ENCODE results near the gene GATA2. TPM values are rescaled to one million over a fixed set of nuclear protein-coding genes. Genes with fewer than 3 reads are reported as not detected.

The GATA2 gene
- total and polyA plus RNA-seq, 9 donors = 4.0 to 16.1 (median 6.1) TPM

DNA sequence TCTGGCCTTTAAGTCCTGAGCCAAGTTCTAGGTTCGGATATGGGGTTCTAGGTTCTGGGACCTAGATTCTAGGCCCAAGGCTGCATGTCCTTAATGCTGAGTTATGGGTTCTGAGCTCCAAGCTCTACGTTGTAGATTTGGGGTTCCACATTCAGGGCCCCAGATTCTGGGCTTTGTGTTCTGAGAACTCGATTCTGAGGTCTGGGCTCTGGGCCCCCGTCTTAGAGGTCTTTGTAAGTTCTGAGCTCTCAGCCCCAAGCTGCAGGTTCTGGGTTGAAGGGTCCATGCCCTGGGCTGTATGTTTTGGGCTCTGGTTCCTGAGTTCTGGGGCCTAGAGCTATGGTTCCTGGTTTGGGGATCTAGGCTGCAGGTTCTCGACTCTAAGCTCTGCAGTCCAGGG, 16.3 kb downstream of the GATA2 start:
- Histone ChIP-seq H3K9me3 (no peaks in the 10 kb centered on the region), H3K4me1 (ENCODE audit: insufficient read depth) (no peaks in the 10 kb centered on the region), H3K4me3 (no peak overlapping the region), H3K27me3 (no peaks in the 10 kb centered on the region), H3K36me3 (no peaks in the 10 kb centered on the region), H3K27ac (no peak overlapping the region)
- no peak for DNase-seq
- intact Hi-C loops (cut with DNase I) = no loop called here
- WGBS, 3 donors = 85 to 89% (median 88%) methylated on average over 5 of the region's 5 CpGs
- TF ChIP-seq, protein P1, sequence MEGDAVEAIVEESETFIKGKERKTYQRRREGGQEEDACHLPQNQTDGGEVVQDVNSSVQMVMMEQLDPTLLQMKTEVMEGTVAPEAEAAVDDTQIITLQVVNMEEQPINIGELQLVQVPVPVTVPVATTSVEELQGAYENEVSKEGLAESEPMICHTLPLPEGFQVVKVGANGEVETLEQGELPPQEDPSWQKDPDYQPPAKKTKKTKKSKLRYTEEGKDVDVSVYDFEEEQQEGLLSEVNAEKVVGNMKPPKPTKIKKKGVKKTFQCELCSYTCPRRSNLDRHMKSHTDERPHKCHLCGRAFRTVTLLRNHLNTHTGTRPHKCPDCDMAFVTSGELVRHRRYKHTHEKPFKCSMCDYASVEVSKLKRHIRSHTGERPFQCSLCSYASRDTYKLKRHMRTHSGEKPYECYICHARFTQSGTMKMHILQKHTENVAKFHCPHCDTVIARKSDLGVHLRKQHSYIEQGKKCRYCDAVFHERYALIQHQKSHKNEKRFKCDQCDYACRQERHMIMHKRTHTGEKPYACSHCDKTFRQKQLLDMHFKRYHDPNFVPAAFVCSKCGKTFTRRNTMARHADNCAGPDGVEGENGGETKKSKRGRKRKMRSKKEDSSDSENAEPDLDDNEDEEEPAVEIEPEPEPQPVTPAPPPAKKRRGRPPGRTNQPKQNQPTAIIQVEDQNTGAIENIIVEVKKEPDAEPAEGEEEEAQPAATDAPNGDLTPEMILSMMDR (IDR thresholded peaks at IDR 0.05) = no peak
- no peak for TF ChIP-seq EP300 (IDR thresholded peaks at IDR 0.05)
- no peak for TF ChIP-seq POLR2A (IDR thresholded peaks at IDR 0.05)

DNA sequence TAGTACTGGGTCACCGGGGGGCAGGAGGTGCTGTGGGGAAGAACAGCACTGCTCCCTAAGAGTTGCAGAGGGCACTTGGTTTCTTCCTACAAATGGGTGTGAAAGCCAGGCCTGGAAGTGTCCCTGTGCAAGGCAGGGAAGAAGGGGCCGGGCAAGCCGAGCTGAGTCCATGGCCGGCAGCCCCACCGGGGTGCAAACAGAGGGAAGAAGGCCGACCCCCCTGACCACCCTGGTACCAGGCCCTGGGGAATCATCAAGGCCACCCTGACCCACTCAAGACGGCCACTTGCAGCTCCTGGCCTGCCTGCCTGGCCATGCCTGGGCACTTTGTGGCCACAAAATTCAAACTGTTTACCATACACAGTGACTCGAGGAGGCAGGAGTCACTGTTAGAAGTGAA, 17.6 kb downstream of the GATA2 start:
- Histone ChIP-seq H3K9me3 (no peaks in the 10 kb centered on the region), H3K36me3 (no peaks in the 10 kb centered on the region), H3K4me1 (ENCODE audit: insufficient read depth) (no peaks in the 10 kb centered on the region), H3K27me3 (no peaks in the 10 kb centered on the region), H3K27ac (no peak overlapping the region), H3K4me3 (no peak overlapping the region)
- intact Hi-C loops (cut with DNase I) = no loop called here
- WGBS, 3 donors = 80 to 83% (median 81%) methylated on average over 6 to 8 of the region's 8 CpGs
- TF ChIP-seq, protein P1 (IDR thresholded peaks at IDR 0.05) = no peak
- no peak for TF ChIP-seq EP300 (IDR thresholded peaks at IDR 0.05)
- TF ChIP-seq POLR2A (IDR thresholded peaks at IDR 0.05) = no peak
- no peak for DNase-seq

DNA sequence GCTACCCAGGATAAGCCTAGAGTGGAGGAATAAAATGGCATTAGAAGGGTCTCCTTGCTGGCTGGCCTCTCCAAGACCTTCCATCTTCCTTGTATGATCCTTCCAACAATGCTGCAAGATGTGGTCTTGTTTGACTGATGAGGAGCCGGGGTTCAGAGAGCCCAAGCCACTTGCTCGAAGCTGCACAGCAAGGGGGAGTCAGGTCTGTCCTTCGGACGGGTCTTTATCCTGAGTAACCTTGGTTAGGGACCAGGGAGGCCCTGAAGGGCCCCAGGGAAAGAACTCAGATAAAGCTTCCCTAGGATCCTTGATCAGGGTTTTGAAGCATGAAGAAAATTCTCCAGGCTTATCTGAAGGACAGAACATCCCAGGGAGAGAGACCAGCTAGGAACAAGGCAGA, 19.3 kb downstream of the GATA2 start:
- Histone ChIP-seq H3K36me3 (no peaks in the 10 kb centered on the region), H3K4me3 (no peak overlapping the region), H3K4me1 (ENCODE audit: insufficient read depth) (no peaks in the 10 kb centered on the region), H3K9me3 (no peaks in the 10 kb centered on the region), H3K27ac (no peak overlapping the region), H3K27me3 (no peaks in the 10 kb centered on the region)
- no peak for DNase-seq
- 45 to 56% (median 48%) methylated on average over 4 of the region's 4 CpGs for WGBS, 3 donors
- intact Hi-C loops (cut with DNase I) = no loop called here
- TF ChIP-seq, protein P1 (IDR thresholded peaks at IDR 0.05) = no peak
- TF ChIP-seq POLR2A (IDR thresholded peaks at IDR 0.05) (no peak), EP300 (IDR thresholded peaks at IDR 0.05) (no peak)

DNA sequence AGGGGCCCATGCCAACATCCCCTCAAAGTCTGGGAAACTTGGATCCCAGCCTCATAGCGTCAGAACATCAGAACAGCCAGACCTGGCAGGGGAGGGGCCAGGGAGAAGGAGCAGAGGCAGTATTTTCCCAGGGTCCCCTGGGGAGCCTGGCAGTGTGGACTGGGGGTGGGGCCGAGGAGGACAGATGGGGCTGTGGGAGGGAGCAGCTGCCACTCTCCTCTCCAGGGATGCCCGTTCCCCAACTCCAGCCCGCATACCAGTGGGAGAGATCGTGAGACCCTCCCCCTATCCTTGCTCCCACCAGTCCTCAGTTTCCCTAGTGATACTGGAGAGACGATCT, 19.9 kb downstream of the GATA2 start:
- no peak for TF ChIP-seq POLR2A (IDR thresholded peaks at IDR 0.05)
- TF ChIP-seq, protein P1 (IDR thresholded peaks at IDR 0.05) = no peak
- TF ChIP-seq EP300 (IDR thresholded peaks at IDR 0.05) = no peak
- Histone ChIP-seq H3K4me1 (ENCODE audit: insufficient read depth) (no peaks in the 10 kb centered on the region), H3K9me3 (no peaks in the 10 kb centered on the region), H3K27me3 (no peaks in the 10 kb centered on the region), H3K27ac (no peak overlapping the region), H3K4me3 (no peak overlapping the region), H3K36me3 (no peaks in the 10 kb centered on the region)
- no peak for DNase-seq
- intact Hi-C loops (cut with DNase I) = no loop called here
- 22 to 48% (median 33%) methylated on average over 6 of the region's 6 CpGs for WGBS, 3 donors
